ENCODE measurements around the gene MANBA.

MANBA gene

DNA sequence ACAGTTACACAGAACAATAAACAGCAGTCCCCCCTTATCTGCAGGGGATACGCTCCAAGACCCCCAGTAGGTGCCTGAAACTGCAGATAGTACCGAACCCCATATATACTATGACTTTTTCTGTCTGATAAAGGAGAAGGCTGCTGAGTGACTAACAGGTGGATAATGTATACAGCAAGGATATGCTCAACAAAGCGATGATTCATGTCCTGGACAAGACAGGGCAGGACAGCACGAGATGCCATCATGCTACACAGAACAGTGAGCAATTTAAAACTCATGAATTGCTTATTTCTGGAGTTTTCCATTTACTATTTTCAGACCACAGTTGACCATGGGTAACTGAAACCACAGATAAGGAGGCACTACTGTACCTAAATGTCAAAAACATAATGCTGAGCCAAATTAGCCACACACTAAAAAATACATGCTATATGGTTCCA, 76.1 kb downstream of the MANBA start:
- TF ChIP-seq, protein P1, sequence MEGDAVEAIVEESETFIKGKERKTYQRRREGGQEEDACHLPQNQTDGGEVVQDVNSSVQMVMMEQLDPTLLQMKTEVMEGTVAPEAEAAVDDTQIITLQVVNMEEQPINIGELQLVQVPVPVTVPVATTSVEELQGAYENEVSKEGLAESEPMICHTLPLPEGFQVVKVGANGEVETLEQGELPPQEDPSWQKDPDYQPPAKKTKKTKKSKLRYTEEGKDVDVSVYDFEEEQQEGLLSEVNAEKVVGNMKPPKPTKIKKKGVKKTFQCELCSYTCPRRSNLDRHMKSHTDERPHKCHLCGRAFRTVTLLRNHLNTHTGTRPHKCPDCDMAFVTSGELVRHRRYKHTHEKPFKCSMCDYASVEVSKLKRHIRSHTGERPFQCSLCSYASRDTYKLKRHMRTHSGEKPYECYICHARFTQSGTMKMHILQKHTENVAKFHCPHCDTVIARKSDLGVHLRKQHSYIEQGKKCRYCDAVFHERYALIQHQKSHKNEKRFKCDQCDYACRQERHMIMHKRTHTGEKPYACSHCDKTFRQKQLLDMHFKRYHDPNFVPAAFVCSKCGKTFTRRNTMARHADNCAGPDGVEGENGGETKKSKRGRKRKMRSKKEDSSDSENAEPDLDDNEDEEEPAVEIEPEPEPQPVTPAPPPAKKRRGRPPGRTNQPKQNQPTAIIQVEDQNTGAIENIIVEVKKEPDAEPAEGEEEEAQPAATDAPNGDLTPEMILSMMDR (conservative IDR thresholded peaks at IDR 0.05; ENCODE audit: control insufficient read depth, insufficient read depth, low read depth, low read length): no peak
- H3K4me3 ChIP-seq (ENCODE audit: control insufficient read depth, low read depth, low read length): no peak overlapping the region
- DNase-seq (ENCODE audit: low read depth): peak; percentile 79

GRCh38 chr4:102683881-102684609, 76.7 kb downstream of the MANBA start:
- no peak overlapping the region for H3K4me3 ChIP-seq (ENCODE audit: control insufficient read depth, low read depth, low read length)
- DNase-seq (ENCODE audit: low read depth): no peak

GRCh38 chr4:102678695-102679335, 82.0 kb downstream of the MANBA start:
- TF ChIP-seq, protein P1 (conservative IDR thresholded peaks at IDR 0.05; ENCODE audit: control insufficient read depth, insufficient read depth, low read depth, low read length): no peak
- DNase-seq (ENCODE audit: low read depth): peak; percentile 11
- H3K4me3 ChIP-seq (ENCODE audit: control insufficient read depth, low read depth, low read length): no peak overlapping the region

More at GRCh38 chr4:102683881-102684609, 76.7 kb downstream of the MANBA start:
- TF ChIP-seq, protein P1 (conservative IDR thresholded peaks at IDR 0.05; ENCODE audit: control insufficient read depth, insufficient read depth, low read depth, low read length): no peak

GRCh38 chr4:102678107-102678506, 82.7 kb downstream of the MANBA start:
- TF ChIP-seq, protein P1 (conservative IDR thresholded peaks at IDR 0.05; ENCODE audit: control insufficient read depth, insufficient read depth, low read depth, low read length): no peak
- no peak for DNase-seq (ENCODE audit: low read depth)
- no peak overlapping the region for H3K4me3 ChIP-seq (ENCODE audit: control insufficient read depth, low read depth, low read length)

GRCh38 chr4:102675141-102675540, 85.6 kb downstream of the MANBA start:
- no peak for DNase-seq (ENCODE audit: low read depth)
- H3K4me3 ChIP-seq (ENCODE audit: control insufficient read depth, low read depth, low read length): no peak overlapping the region
- TF ChIP-seq, protein P1 (conservative IDR thresholded peaks at IDR 0.05; ENCODE audit: control insufficient read depth, insufficient read depth, low read depth, low read length): no peak

DNA sequence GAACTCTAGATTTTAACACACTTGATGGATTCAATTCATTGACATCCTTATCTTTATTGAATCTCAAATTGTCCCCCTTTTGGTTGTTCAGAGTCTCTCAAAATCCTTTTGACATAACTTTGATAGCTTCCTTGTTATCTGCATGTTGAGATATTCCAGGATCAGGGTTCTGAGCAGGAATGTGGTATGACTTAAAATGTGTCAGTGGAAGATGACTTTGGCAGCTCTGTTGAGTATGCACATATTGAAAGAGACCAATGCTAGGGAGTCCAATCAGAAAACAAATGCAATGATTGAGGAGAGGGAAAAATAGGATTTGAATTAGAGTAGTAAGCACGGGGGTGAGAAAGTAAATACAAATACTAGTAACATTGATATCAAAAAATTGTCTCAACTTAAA, 93.8 kb downstream of the MANBA start:
- no peak overlapping the region for H3K4me3 ChIP-seq (ENCODE audit: control insufficient read depth, low read depth, low read length)
- DNase-seq (ENCODE audit: low read depth): no peak
- TF ChIP-seq, protein P1 (conservative IDR thresholded peaks at IDR 0.05; ENCODE audit: control insufficient read depth, insufficient read depth, low read depth, low read length): no peak

Data from fibroblast of mammary gland (primary cell).